GM10248 (cell line): ENCODE results near the gene DEK.
"Not testable (repeated sequence)": the region's sequence is repeated elsewhere in the genome, so short reads cannot be mapped to it uniquely, and the experiment has no call there.

Experiments used
- CTCF ChIA-PET: fragments of 300-600 bp; sonication (Branson Sonifier 250); formaldehyde crosslinking; extraction: SDS; loops from one replicate; lab custom pipeline; 2021; ENCODE audit warnings: antibody characterized with exemption; lab: Yijun Ruan, JAX
- POLR2A ChIA-PET: fragments of 350-650 bp; sonication (Branson Sonifier 250); formaldehyde crosslinking; extraction: SDS; loops from one replicate; lab custom pipeline; 2020; ENCODE audit warnings: antibody characterized with exemption; lab: Yijun Ruan, JAX
- DNase-seq: peaks from one replicate; pipeline ENCODE4 v3.0.0; 2012; ENCODE audit errors: extremely low spot score
- TF ChIP-seq, protein P1 (sequence below): IDR thresholded peaks from 2 replicates; pipeline ENCODE4 v1.5.1; 2012; ENCODE audit warnings: mild to moderate bottlenecking, low read depth; ENCODE audit errors: extremely low read depth, missing control alignments, control extremely low read depth

Gene DEK

GRCh38 chr6:18237167-18237566 is 27.2 kb downstream of the DEK start:
- TF ChIP-seq, protein P1, sequence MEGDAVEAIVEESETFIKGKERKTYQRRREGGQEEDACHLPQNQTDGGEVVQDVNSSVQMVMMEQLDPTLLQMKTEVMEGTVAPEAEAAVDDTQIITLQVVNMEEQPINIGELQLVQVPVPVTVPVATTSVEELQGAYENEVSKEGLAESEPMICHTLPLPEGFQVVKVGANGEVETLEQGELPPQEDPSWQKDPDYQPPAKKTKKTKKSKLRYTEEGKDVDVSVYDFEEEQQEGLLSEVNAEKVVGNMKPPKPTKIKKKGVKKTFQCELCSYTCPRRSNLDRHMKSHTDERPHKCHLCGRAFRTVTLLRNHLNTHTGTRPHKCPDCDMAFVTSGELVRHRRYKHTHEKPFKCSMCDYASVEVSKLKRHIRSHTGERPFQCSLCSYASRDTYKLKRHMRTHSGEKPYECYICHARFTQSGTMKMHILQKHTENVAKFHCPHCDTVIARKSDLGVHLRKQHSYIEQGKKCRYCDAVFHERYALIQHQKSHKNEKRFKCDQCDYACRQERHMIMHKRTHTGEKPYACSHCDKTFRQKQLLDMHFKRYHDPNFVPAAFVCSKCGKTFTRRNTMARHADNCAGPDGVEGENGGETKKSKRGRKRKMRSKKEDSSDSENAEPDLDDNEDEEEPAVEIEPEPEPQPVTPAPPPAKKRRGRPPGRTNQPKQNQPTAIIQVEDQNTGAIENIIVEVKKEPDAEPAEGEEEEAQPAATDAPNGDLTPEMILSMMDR: no peak
- no peak for DNase-seq
- POLR2A ChIA-PET: no interaction called here
- CTCF ChIA-PET: interaction anchor here (2.0 kb wide), 1 partner anchor 17 kb away, joined by 7 read pairs; no protein-coding TSS in a partner anchor

DNA sequence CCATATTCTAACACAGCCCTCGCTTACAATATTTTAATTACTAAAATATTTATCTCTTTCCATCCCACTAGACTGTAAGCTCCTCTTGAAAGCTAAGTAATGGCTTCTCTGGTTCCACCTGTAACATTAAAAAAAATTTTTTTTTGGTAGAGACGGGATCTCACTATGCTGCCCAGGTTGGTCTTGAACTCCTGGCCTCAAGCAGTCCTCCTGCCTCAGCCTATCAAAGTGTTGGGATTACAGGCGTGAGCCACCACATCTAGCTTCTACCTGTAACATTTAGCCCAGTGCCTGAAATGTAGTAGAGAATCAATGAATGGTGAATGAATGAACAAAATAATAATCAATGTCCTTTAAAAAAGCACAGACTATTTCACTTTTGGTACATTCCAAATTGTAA is 28.8 kb downstream of the DEK start:
- POLR2A ChIA-PET: no interaction called here

DNA sequence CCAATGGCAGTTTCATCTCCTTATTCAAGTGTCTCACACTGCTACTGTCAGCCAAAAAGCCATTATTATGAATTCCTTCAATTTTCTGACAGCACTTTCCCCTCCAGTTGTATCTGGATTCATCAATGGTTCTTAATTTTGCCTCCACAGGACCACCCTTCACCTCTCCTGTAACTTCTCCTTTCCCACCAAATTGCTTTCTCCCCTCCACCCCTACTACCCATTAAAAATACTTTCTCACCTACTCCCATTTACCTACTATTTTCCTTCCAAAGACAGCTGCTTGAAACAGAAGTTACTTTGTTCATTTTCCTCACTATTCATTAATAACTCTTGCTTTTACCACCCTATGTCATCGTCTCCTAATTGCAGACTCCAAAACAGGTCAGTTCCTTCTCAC is 29.8 kb downstream of the DEK start:
- CTCF ChIA-PET: interaction anchor here (2.2 kb wide), 1 partner anchor 13 kb away, joined by 7 read pairs; no protein-coding TSS in a partner anchor
- TF ChIP-seq, protein P1: no peak

More for the DNA sequence above, 28.8 kb downstream of the DEK start:
- TF ChIP-seq, protein P1: no peak
- DNase-seq: no peak
- CTCF ChIA-PET: interaction anchor here (1.0 to 2.2 kb wide), 4 partner anchors 10 to 18 kb away, joined by 3 to 7 read pairs (median 6); no protein-coding TSS in a partner anchor

DNA sequence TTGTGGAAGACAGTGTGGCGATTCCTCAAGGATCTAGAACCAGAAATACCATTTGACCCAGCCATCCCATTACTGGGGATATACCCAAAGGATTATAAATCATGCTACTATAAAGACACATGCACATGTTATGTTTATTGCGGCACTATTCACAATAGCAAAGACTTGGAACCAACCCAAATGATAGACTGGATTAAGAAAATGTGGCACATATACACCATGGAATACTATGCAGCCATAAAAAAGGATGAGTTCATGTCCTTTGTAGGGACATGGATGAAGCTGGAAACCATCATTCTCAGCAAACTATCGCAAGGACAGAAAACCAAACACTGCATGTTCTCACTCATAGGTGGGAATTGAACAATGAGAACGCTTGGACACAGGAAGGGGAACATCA is 30.6 kb downstream of the DEK start:
- POLR2A ChIA-PET, CTCF ChIA-PET, DNase-seq: not testable (repeated sequence)

More for the DNA sequence above, 29.8 kb downstream of the DEK start:
- POLR2A ChIA-PET: no interaction called here
- DNase-seq: no peak

DNA sequence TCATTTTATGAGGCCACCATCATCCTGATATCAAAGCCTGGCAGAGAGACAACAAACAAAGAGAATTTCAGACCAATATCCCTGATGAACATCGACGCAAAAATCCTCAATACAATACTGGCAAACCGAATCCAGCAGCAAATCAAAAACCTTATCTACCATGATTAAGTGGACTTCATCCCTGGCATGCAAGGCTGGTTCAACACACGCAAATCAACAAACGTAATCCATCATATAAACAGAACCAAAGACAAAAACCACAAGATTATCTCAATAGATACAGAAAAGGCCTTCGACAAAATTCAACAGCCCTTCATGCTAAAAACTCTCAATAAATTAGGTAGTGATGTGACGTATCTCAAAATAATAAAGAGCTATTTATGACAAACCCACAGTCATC is 32.5 kb downstream of the DEK start:
- CTCF ChIA-PET: interaction anchor here (1.4 kb wide), 1 partner anchor 31 kb away, joined by 3 read pairs; no protein-coding TSS in a partner anchor
- DNase-seq, POLR2A ChIA-PET: not testable (repeated sequence)

DNA sequence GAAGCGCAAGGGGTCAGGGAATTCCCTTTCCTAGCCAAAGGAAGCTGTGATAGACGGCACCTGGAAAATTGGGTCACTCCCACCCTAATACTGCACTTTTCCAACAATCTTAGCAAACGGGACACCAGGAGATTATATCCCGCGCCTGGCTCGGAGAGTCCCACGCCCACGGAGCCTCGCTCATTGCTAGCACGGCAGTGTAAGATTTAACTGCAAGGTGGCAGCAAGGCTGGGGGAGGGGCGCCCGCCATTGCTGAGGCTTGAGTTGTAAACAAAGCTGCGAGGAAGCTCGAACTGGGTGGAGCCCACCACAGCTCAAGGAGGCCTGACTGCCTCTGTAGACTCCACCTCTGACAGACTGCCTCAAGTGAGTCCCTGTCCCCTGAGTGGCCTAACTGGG is 35.7 kb downstream of the DEK start:
- POLR2A ChIA-PET, DNase-seq: not testable (repeated sequence)
- CTCF ChIA-PET: interaction anchor here (0.9 to 1.5 kb wide), 3 partner anchors 13 to 27 kb away, joined by 3 to 4 read pairs (median 4); no protein-coding TSS in a partner anchor

- DNase-seq, CTCF ChIA-PET, POLR2A ChIA-PET: not testable (repeated sequence)
Measured at GRCh38 chr6:18227166-18227565, 37.2 kb downstream of the DEK start.

DNA sequence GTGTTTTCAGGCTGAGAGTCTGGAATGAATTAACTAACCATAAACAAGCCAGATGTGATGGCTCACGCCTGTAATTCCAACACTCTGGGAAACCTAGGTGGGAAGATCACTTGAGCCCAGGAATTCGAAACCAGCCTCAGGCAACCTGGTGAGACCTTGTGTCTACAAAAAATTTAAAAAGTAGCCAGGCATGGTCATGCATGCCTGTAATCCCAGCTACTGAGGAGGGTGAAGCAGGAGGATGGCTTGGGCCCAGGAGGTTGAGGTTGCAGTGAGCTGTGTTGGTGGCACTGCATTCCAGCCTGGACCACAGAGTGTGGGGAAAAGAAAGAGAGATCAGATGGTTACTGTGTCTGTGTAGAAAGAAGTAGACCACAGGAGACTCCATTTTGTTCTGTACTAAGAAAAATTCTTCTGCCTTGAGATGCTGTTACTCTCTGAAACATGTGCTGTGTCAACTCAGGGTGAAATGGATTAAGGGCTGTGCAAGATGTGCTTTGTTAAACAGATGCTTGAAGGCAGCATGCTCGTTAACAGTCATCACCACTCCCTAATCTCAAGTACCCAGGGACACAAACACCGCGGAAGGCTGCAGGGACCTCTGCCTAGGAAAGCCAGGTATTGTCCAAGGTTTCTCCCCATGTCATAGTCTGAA is 37.8 kb downstream of the DEK start:
- CTCF ChIA-PET: interaction anchor here (1.5 kb wide), 1 partner anchor 15 kb away, joined by 7 read pairs; no protein-coding TSS in a partner anchor
- POLR2A ChIA-PET, DNase-seq: not testable (repeated sequence)

GRCh38 chr6:18221288-18221615 is 43.1 kb downstream of the DEK start:
- CTCF ChIA-PET: interaction anchor here (2.3 kb wide), 1 partner anchor 14 kb away, joined by 7 read pairs; no protein-coding TSS in a partner anchor
- no peak for DNase-seq
- TF ChIP-seq, protein P1: no peak
- POLR2A ChIA-PET: no interaction called here
